Keratinocyte (primary cell): Measurements from ENCODE around the gene ZNF664. TPM values are rescaled to one million over a fixed set of nuclear protein-coding genes. Genes with fewer than 3 reads are reported as not detected.

ENCODE experiments used
- DNase-seq: peaks from one replicate; pipeline ENCODE4 v3.0.0-alpha.2; 2011; ENCODE audit warnings: low read depth, missing footprints, low spot score
- FAIRE-seq: peaks from 2 replicates; lab custom pipeline; 2011; peaks lifted over from hg19 to GRCh38; lab: Jason Lieb, UNC
- H2AFZ ChIP-seq: 2 replicates; pipeline ENCODE4 v1.6.0; 2012; ENCODE audit warnings: low read length, control low read depth, inconsistent platforms; ENCODE audit not compliant: control insufficient read depth
- H3K27ac ChIP-seq: 2 replicates; pipeline ENCODE4 v1.5.1; 2011; ENCODE audit warnings: low read length; ENCODE audit not compliant: control insufficient read depth, insufficient read depth
- H3K27me3 ChIP-seq: 3 replicates; pipeline ENCODE4 v1.6.0; 2011; ENCODE audit warnings: low read length; ENCODE audit not compliant: control insufficient read depth, insufficient read depth; ENCODE audit errors: extremely low read depth
- H3K36me3 ChIP-seq, 2 experiments: 2 replicates in 1 of 2; 3 replicates in 1 of 2; pipeline ENCODE4 v1.5.1; 2011; ENCODE audit warnings: low read length in 2 of 2, mild to moderate bottlenecking in 1 of 2; ENCODE audit not compliant: control insufficient read depth in 2 of 2, insufficient read depth in 2 of 2; ENCODE audit errors: extremely low read depth in 1 of 2
- H3K4me1 ChIP-seq: 3 replicates; pipeline ENCODE4 v1.5.1; 2011; ENCODE audit warnings: low read length; ENCODE audit not compliant: control insufficient read depth, insufficient read depth; ENCODE audit errors: extremely low read depth
- H3K4me2 ChIP-seq: 3 replicates; pipeline ENCODE4 v1.6.0; 2011; ENCODE audit warnings: low read depth, low read length; ENCODE audit not compliant: control insufficient read depth, insufficient read depth; ENCODE audit errors: extremely low read depth
- H3K4me3 ChIP-seq, 3 experiments: fragments of 200-600 bp in 1 of 3; sonication (generic) in 1 of 3; 2 replicates in 2 of 3; 3 replicates in 1 of 3; pipeline ENCODE4 v1.5.1; 2011 to 2016; ENCODE audit warnings: low read length in 3 of 3, mild to moderate bottlenecking in 3 of 3, control low read depth in 2 of 3, inconsistent platforms in 1 of 3, low read depth in 1 of 3, mixed read lengths in 1 of 3, mixed run types in 1 of 3, moderate library complexity in 1 of 3; ENCODE audit not compliant: control insufficient read depth in 2 of 3, insufficient read depth in 2 of 3; ENCODE audit errors: extremely low read depth in 1 of 3
- H3K79me2 ChIP-seq: 2 replicates; pipeline ENCODE4 v1.6.0; 2012; ENCODE audit warnings: low read length; ENCODE audit not compliant: control insufficient read depth, insufficient read depth
- H3K9ac ChIP-seq: 3 replicates; pipeline ENCODE4 v1.6.0; 2011; ENCODE audit warnings: low read length; ENCODE audit not compliant: control insufficient read depth, insufficient read depth; ENCODE audit errors: extremely low read depth
- H3K9me1 ChIP-seq: 3 replicates; pipeline ENCODE4 v1.6.0; 2011; ENCODE audit warnings: low read length; ENCODE audit not compliant: control insufficient read depth, insufficient read depth; ENCODE audit errors: extremely low read depth
- H3K9me3 ChIP-seq: 2 replicates; pipeline ENCODE4 v1.5.1; 2012; ENCODE audit warnings: low read depth, low read length; ENCODE audit not compliant: control insufficient read depth
- H4K20me1 ChIP-seq: 3 replicates; pipeline ENCODE4 v1.6.0; 2011; ENCODE audit warnings: low read length; ENCODE audit not compliant: control insufficient read depth, insufficient read depth; ENCODE audit errors: extremely low read depth
- EZH2 ChIP-seq: IDR thresholded peaks from one replicate; pipeline ENCODE4 v1.6.1; 2012; ENCODE audit warnings: inconsistent platforms, mild to moderate bottlenecking, low read length, moderate library complexity
- dilution Hi-C: fragments of 300-500 bp; cut with MboI; formaldehyde crosslinking; loops from one replicate; pipeline ENCODE4 v1.7.0; 2020; ENCODE audit warnings: low sequenced_read_pairs; ENCODE audit not compliant: extremely low pct_ligation_motif_present
- polyA plus RNA-seq, 5 experiments: library from polyadenylated mRNA; depleted of rRNA in 3 of 5; stranded (reverse) in 3 of 5; stranded (forward) in 1 of 5; unstranded in 1 of 5; fragments of >200 nt; gene quantifications; 1 replicate in 1 of 5; 2 replicates in 3 of 5; 3 replicates in 1 of 5; pipeline versions ENCODE4 v1.2.1 to v1.2.3, GENCODE V29; 2011 to 2012; ENCODE audit warnings: missing spikeins in 2 of 5, low read depth in 1 of 5, low replicate concordance in 1 of 5
- TF ChIP-seq, protein P1 (sequence below), 3 experiments: IDR thresholded peaks in 1 of 3; conservative IDR thresholded peaks in 1 of 3; optimal IDR thresholded peaks in 1 of 3; 2 replicates in 2 of 3; 3 replicates in 1 of 3; pipeline versions ENCODE3 to v1.5.1; 2011; ENCODE audit warnings: low read length in 3 of 3, mild to moderate bottlenecking in 3 of 3, moderate library complexity in 2 of 3, control low read depth in 1 of 3, inconsistent platforms in 1 of 3; ENCODE audit not compliant: insufficient read depth in 2 of 3; ENCODE audit errors: extremely low read depth in 1 of 3

The ZNF664 gene
- polyA plus RNA-seq, 1 donor (not counting 4 experiments of a cell fraction or from before 2014, with no cell fraction given), result 48.7 TPM

DNA sequence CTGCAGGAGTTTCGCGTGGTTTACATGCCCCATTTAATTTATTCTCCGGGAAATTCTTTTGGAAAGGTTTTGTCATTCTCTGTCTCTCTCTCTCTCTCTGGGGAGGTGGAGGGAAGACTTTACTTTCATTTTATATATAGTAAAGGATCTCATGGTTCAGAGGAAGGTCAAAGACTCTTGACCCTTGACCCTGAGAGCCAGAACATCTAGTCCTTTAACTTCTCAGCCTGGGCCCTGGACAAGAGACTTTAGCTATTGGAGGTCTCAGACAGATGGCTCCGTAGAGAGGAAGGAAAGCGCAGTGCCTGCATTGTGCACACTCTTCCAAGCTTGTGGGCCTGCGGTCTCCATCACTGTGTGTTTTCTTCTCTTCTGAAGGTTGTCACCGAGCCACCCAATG lies 44.1 kb upstream of the ZNF664 start:
- peaks cover 15% of the 10 kb centered on the region for H3K27me3 ChIP-seq
- no peak for FAIRE-seq
- dilution Hi-C loops, result no loop called here

DNA sequence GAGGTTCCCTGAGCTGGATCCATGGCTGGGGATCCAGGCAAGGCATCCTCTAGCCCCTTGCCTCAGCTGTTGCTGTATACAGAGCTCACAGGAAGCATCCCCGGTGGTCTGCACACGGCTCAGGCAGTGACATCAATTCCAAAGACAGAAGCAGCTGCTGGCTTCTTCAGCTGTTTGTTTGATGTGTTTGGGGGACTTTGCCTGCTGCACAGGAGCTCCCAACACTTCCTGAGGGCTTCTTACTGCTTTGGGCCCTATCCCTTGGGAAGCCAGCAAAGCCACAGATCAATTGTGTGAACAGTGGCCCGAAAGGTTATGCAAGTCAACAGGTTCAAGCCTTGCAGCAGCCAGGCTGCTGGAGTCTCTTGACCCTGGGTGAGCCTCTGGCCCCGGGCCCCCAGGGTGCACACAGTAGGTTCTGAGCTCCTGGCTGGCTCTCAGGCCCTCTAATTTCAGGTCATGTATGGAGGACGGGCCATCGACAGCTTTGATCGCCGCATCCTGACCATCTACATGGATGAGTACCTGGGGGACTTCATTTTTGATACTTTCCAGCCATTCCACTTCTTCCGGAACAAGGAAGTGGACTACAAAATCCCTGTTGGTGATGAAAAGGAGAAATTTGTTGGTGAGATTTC lies 43.0 kb upstream of the ZNF664 start:
- no peaks in the 10 kb centered on the region for H4K20me1 ChIP-seq
- no peak overlapping the region for H3K4me2 ChIP-seq
- no peak overlapping the region for H3K4me3 ChIP-seq
- no peaks in the 10 kb centered on the region for H3K9me3 ChIP-seq
- no peak overlapping the region for H3K9ac ChIP-seq
- H3K79me2 ChIP-seq, result no peaks in the 10 kb centered on the region
- H3K27me3 ChIP-seq, result peaks cover 21% of the 10 kb centered on the region
- dilution Hi-C loops, result no loop called here
- no peaks in the 10 kb centered on the region for H3K4me1 ChIP-seq
- no peaks in the 10 kb centered on the region for H3K9me1 ChIP-seq
- no peak overlapping the region for H2AFZ ChIP-seq
- TF ChIP-seq EZH2, result no peak
- TF ChIP-seq, protein P1, sequence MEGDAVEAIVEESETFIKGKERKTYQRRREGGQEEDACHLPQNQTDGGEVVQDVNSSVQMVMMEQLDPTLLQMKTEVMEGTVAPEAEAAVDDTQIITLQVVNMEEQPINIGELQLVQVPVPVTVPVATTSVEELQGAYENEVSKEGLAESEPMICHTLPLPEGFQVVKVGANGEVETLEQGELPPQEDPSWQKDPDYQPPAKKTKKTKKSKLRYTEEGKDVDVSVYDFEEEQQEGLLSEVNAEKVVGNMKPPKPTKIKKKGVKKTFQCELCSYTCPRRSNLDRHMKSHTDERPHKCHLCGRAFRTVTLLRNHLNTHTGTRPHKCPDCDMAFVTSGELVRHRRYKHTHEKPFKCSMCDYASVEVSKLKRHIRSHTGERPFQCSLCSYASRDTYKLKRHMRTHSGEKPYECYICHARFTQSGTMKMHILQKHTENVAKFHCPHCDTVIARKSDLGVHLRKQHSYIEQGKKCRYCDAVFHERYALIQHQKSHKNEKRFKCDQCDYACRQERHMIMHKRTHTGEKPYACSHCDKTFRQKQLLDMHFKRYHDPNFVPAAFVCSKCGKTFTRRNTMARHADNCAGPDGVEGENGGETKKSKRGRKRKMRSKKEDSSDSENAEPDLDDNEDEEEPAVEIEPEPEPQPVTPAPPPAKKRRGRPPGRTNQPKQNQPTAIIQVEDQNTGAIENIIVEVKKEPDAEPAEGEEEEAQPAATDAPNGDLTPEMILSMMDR (optimal IDR thresholded peaks at IDR 0.05 in 1 of 3, IDR thresholded peaks at IDR 0.05 in 1 of 3, conservative IDR thresholded peaks at IDR 0.05 in 1 of 3; ENCODE audit: extremely low read depth in 1 of 3, insufficient read depth in 2 of 3, low read length in 3 of 3), result no peak
- no peaks in the 10 kb centered on the region for H3K36me3 ChIP-seq
- DNase-seq, result no peak
- H3K27ac ChIP-seq, result no peak overlapping the region
- FAIRE-seq, result no peak

More for the DNA sequence above, 44.1 kb upstream of the ZNF664 start:
- no peak overlapping the region for H3K4me2 ChIP-seq
- H3K36me3 ChIP-seq, result no peaks in the 10 kb centered on the region
- H3K79me2 ChIP-seq, result no peaks in the 10 kb centered on the region
- no peaks in the 10 kb centered on the region for H4K20me1 ChIP-seq
- H3K9me1 ChIP-seq, result no peaks in the 10 kb centered on the region
- H3K4me1 ChIP-seq, result no peaks in the 10 kb centered on the region
- TF ChIP-seq EZH2, result no peak
- TF ChIP-seq, protein P1 (optimal IDR thresholded peaks at IDR 0.05 in 1 of 3, IDR thresholded peaks at IDR 0.05 in 1 of 3, conservative IDR thresholded peaks at IDR 0.05 in 1 of 3; ENCODE audit: extremely low read depth in 1 of 3, insufficient read depth in 2 of 3, low read length in 3 of 3), result no peak
- no peak for DNase-seq
- H3K9me3 ChIP-seq, result no peaks in the 10 kb centered on the region
- no peak overlapping the region for H3K4me3 ChIP-seq
- H3K27ac ChIP-seq, result no peak overlapping the region
- H2AFZ ChIP-seq, result no peak overlapping the region
- no peak overlapping the region for H3K9ac ChIP-seq
